ENCODE measurements around the gene POMT1. TPM values are rescaled to one million over a fixed set of nuclear protein-coding genes. Genes with fewer than 3 reads are reported as not detected.
"Not testable (repeated sequence)": the region's sequence is repeated elsewhere in the genome, so short reads cannot be mapped to it uniquely, and the experiment has no call there.

The POMT1 gene
- total RNA-seq, 2 donors from 2014 or later = 30.3 to 43.7 TPM

GRCh38 chr9:131543141-131543540 is 40.4 kb downstream of the POMT1 start:
- DNase-seq (ENCODE audit: low spot score) (no peak), ATAC-seq (ENCODE audit: insufficient number of reproducible peaks, low FRiP score, low read depth) (no peak)
- H3K27me3 ChIP-seq (replicated peaks; ENCODE audit: insufficient read depth) = peaks cover 8% of the 10 kb centered on the region
- H3K9me3 ChIP-seq = peaks cover 21% of the 10 kb centered on the region
- H3K4me3 ChIP-seq = no peak overlapping the region
- H3K27ac ChIP-seq = no peak overlapping the region
- peaks cover 9 to 17% of the 10 kb centered on the region in 2 donors for H3K4me1 ChIP-seq (ENCODE audit: control insufficient read depth in 1 of 2, low read depth in 2 of 2)
- H3K36me3 ChIP-seq = no peaks in the 10 kb centered on the region
- TF ChIP-seq, protein P1, sequence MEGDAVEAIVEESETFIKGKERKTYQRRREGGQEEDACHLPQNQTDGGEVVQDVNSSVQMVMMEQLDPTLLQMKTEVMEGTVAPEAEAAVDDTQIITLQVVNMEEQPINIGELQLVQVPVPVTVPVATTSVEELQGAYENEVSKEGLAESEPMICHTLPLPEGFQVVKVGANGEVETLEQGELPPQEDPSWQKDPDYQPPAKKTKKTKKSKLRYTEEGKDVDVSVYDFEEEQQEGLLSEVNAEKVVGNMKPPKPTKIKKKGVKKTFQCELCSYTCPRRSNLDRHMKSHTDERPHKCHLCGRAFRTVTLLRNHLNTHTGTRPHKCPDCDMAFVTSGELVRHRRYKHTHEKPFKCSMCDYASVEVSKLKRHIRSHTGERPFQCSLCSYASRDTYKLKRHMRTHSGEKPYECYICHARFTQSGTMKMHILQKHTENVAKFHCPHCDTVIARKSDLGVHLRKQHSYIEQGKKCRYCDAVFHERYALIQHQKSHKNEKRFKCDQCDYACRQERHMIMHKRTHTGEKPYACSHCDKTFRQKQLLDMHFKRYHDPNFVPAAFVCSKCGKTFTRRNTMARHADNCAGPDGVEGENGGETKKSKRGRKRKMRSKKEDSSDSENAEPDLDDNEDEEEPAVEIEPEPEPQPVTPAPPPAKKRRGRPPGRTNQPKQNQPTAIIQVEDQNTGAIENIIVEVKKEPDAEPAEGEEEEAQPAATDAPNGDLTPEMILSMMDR (IDR thresholded peaks at IDR 0.05) = no peak

DNA sequence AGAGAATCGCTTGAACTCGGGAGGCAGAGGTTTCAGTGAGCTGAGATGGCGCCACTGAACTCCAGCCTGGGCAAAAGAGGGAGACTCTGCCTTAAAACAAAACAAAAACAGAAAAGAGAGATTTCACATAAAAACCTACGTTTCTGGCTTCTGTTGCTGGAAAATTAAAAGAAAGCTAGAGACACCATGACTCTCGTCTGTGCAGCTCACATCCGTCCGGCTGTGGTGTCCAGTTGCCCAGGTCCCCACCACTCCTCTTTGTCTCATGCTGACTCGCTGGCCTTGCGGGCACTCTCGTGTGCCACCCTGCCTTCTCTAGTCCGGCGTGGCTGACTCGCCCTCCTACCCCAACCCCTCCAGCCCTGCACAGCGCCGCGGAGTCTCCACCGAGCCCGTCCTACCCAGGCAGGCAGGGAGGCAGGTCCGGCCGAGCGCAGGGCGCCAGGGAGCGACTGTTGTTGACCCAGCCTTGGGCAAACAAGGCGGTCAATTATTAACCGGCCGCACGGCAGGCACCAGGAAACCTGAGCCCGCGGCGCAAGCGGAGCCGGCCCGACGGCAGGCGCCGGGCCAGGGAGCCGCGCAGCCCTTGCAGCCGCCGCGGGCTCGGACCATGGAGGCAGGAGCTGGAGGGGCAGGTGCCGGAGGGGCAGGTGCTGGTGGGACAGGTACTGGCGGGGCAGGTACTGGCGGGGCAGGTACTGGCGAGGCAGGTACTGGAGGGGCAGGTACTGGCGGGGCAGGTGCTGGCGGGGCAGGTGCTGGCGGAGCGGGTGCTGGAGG is 42.5 kb downstream of the POMT1 start, which contains the start of gene PRRT1B:
PRRT1B (plus strand) TSS at position 521 of the 783 bp plus-strand sequence; CDS start at position 614, 93 bp downstream.
- ATAC-seq (ENCODE audit: insufficient number of reproducible peaks, low FRiP score, low read depth) (no peak), DNase-seq (ENCODE audit: low spot score) (no peak)
- TF ChIP-seq, protein P1 (IDR thresholded peaks at IDR 0.05) = no peak
- Histone ChIP-seq H3K36me3 (no peaks in the 10 kb centered on the region), H3K4me3 (peak within 1 kb of the TSS; percentile 67), H3K27ac (no peak within 1 kb of the TSS), H3K9me3 (peaks cover 21% of the 10 kb centered on the region), H3K27me3 (replicated peaks; ENCODE audit: insufficient read depth) (peaks cover 8% of the 10 kb centered on the region), H3K4me1 (ENCODE audit: control insufficient read depth in 1 of 2, low read depth in 2 of 2) (peaks cover 9 to 17% of the 10 kb centered on the region in 2 donors)

GRCh38 chr9:131545786-131546335 is 43.1 kb downstream of the POMT1 start:
- H3K36me3 ChIP-seq = no peaks in the 10 kb centered on the region
- peaks cover 8% of the 10 kb centered on the region for H3K27me3 ChIP-seq (replicated peaks; ENCODE audit: insufficient read depth)
- DNase-seq (ENCODE audit: low spot score) (no peak), ATAC-seq (ENCODE audit: insufficient number of reproducible peaks, low FRiP score, low read depth) (no peak)
- no peak overlapping the region for H3K27ac ChIP-seq
- peak overlapping the region; percentile 67 for H3K4me3 ChIP-seq
- peaks cover 9 to 17% of the 10 kb centered on the region in 2 donors for H3K4me1 ChIP-seq (ENCODE audit: control insufficient read depth in 1 of 2, low read depth in 2 of 2)
- TF ChIP-seq, protein P1 (IDR thresholded peaks at IDR 0.05) = no peak
- H3K9me3 ChIP-seq = peaks cover 21% of the 10 kb centered on the region

GRCh38 chr9:131546336-131547084 is 43.8 kb downstream of the POMT1 start:
- H3K4me3 ChIP-seq = peak overlapping the region; percentile 67
- peaks cover 8% of the 10 kb centered on the region for H3K27me3 ChIP-seq (replicated peaks; ENCODE audit: insufficient read depth)
- TF ChIP-seq, protein P1 (IDR thresholded peaks at IDR 0.05) = peak; percentile 9
- peaks cover 9 to 17% of the 10 kb centered on the region in 2 donors for H3K4me1 ChIP-seq (ENCODE audit: control insufficient read depth in 1 of 2, low read depth in 2 of 2)
- no peak overlapping the region for H3K27ac ChIP-seq
- H3K36me3 ChIP-seq = no peaks in the 10 kb centered on the region
- H3K9me3 ChIP-seq = peaks cover 21% of the 10 kb centered on the region
- DNase-seq (ENCODE audit: low spot score) = no peak
- no peak for ATAC-seq (ENCODE audit: insufficient number of reproducible peaks, low FRiP score, low read depth)

- not testable (repeated sequence) for H3K9me3 ChIP-seq; ATAC-seq (ENCODE audit: insufficient number of reproducible peaks, low FRiP score, low read depth); H3K27me3 ChIP-seq (replicated peaks; ENCODE audit: insufficient read depth); H3K4me3 ChIP-seq; DNase-seq (ENCODE audit: low spot score); H3K36me3 ChIP-seq; H3K27ac ChIP-seq
- peaks cover 9 to 17% of the 10 kb centered on the region in 2 donors for H3K4me1 ChIP-seq (ENCODE audit: control insufficient read depth in 1 of 2, low read depth in 2 of 2)
These were observed 46.5 kb downstream of the POMT1 start for GRCh38 chr9:131549186-131549585.

DNA sequence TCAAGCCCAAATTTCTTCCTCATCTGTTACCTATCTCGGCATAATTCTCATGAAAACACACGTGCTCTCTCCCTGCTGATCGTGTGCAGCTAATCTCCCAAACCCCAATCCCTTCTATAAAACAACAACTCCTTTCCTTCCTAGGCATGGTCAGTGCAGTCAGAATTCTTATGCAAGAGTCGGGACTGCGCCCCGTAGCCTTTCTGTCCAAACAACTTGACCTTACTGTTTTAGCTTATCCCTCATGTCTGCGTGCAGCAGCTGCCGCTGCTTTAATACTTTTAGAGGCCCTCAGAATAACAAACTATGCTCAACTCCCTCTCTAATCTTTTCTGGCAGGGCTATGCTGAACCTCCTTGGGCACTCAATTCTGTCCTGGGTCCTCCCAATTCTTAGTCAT is 47.7 kb downstream of the POMT1 start:
- not testable (repeated sequence) for DNase-seq (ENCODE audit: low spot score); H3K27ac ChIP-seq; H3K27me3 ChIP-seq (replicated peaks; ENCODE audit: insufficient read depth); ATAC-seq (ENCODE audit: insufficient number of reproducible peaks, low FRiP score, low read depth); H3K9me3 ChIP-seq; H3K36me3 ChIP-seq; H3K4me3 ChIP-seq
- H3K4me1 ChIP-seq (ENCODE audit: control insufficient read depth in 1 of 2, low read depth in 2 of 2) = peaks cover 9 to 17% of the 10 kb centered on the region in 2 donors

Measured in thoracic aorta (tissue), 2 donors.